Nephron progenitor cell (in vitro differentiated cells): ENCODE results near the gene PLCG2.

ENCODE experiments used
- DNase-seq: peaks from one replicate; pipeline ENCODE4 v3.0.0; 2021
- H3K27ac Mint-ChIP-seq: 2 replicates; pipeline ENCODE4 v1.8.0; 2021; ENCODE audit warnings: mild to moderate bottlenecking, moderate library complexity, mixed read lengths
- H3K27me3 Mint-ChIP-seq: 2 replicates; pipeline ENCODE4 v1.8.0; 2021; ENCODE audit warnings: mild to moderate bottlenecking, low read depth, mixed read lengths; ENCODE audit not compliant: poor library complexity
- H3K36me3 Mint-ChIP-seq: 2 replicates; pipeline ENCODE4 v1.8.0; 2021; ENCODE audit warnings: low read depth, mixed read lengths
- H3K4me1 Mint-ChIP-seq: 2 replicates; pipeline ENCODE4 v1.8.0; 2021; ENCODE audit warnings: mixed read lengths
- H3K4me3 Mint-ChIP-seq: 2 replicates; pipeline ENCODE4 v1.8.0; 2021; ENCODE audit warnings: mild to moderate bottlenecking, moderate library complexity, mixed read lengths
- H3K9me3 Mint-ChIP-seq: 2 replicates; pipeline ENCODE4 v1.8.0; 2021; ENCODE audit warnings: mild to moderate bottlenecking, moderate library complexity, mixed read lengths
- CTCF ChIP-seq: fragments of 200-600 bp; sonication (generic); IDR thresholded peaks from 2 replicates; pipeline ENCODE4 v1.5.0; 2021; ENCODE audit warnings: antibody characterized with exemption

Gene PLCG2

GRCh38 chr16:81786321-81786720 is 7.2 kb downstream of the PLCG2 start:
- no peaks in the 10 kb centered on the region for H3K9me3 Mint-ChIP-seq
- H3K4me3 Mint-ChIP-seq: no peak overlapping the region
- peaks cover 20% of the 10 kb centered on the region for H3K27me3 Mint-ChIP-seq
- TF ChIP-seq CTCF: no peak
- peaks cover 56% of the 10 kb centered on the region for H3K4me1 Mint-ChIP-seq
- no peak for DNase-seq
- H3K27ac Mint-ChIP-seq: no peak overlapping the region
- H3K36me3 Mint-ChIP-seq: peaks cover 7% of the 10 kb centered on the region

- H3K27me3 Mint-ChIP-seq: peaks cover 16% of the 10 kb centered on the region
- peaks cover 7% of the 10 kb centered on the region for H3K36me3 Mint-ChIP-seq
- H3K4me3 Mint-ChIP-seq: no peak overlapping the region
- no peaks in the 10 kb centered on the region for H3K9me3 Mint-ChIP-seq
- no peak for DNase-seq
- peaks cover 58% of the 10 kb centered on the region for H3K4me1 Mint-ChIP-seq
- no peak overlapping the region for H3K27ac Mint-ChIP-seq
- no peak for TF ChIP-seq CTCF
Observed at GRCh38 chr16:81786868-81787267, 7.8 kb downstream of the PLCG2 start.

- no peaks in the 10 kb centered on the region for H3K9me3 Mint-ChIP-seq
- no peak overlapping the region for H3K27ac Mint-ChIP-seq
- no peak for TF ChIP-seq CTCF
- H3K27me3 Mint-ChIP-seq: peaks cover 13% of the 10 kb centered on the region
- peaks cover 7% of the 10 kb centered on the region for H3K36me3 Mint-ChIP-seq
- no peak overlapping the region for H3K4me3 Mint-ChIP-seq
- H3K4me1 Mint-ChIP-seq: peaks cover 59% of the 10 kb centered on the region
- no peak for DNase-seq
Observed at GRCh38 chr16:81787659-81788058, 8.6 kb downstream of the PLCG2 start.

- Mint-ChIP-seq H3K27me3 (peaks cover 4% of the 10 kb centered on the region), H3K4me1 (peaks cover 43% of the 10 kb centered on the region), H3K36me3 (peaks cover 7% of the 10 kb centered on the region), H3K9me3 (no peaks in the 10 kb centered on the region), H3K27ac (no peak overlapping the region), H3K4me3 (no peak overlapping the region)
- TF ChIP-seq CTCF: no peak
- DNase-seq: no peak
Observed at GRCh38 chr16:81790277-81790676, 11.2 kb downstream of the PLCG2 start.

GRCh38 chr16:81790830-81791435 is 11.8 kb downstream of the PLCG2 start:
- Mint-ChIP-seq H3K4me1 (peaks cover 36% of the 10 kb centered on the region), H3K9me3 (no peaks in the 10 kb centered on the region), H3K27ac (peak overlapping the region; percentile 27), H3K4me3 (peak overlapping the region; percentile 55), H3K27me3 (peaks cover 4% of the 10 kb centered on the region), H3K36me3 (peaks cover 7% of the 10 kb centered on the region)
- no peak for DNase-seq
- no peak for TF ChIP-seq CTCF

GRCh38 chr16:81792828-81793227 is 13.7 kb downstream of the PLCG2 start:
- Mint-ChIP-seq H3K27ac (no peak overlapping the region), H3K4me3 (no peak overlapping the region), H3K36me3 (peaks cover 3% of the 10 kb centered on the region), H3K27me3 (no peaks in the 10 kb centered on the region), H3K9me3 (no peaks in the 10 kb centered on the region), H3K4me1 (peaks cover 27% of the 10 kb centered on the region)
- no peak for DNase-seq
- TF ChIP-seq CTCF: no peak
